GM21619 (cell line): ENCODE data around the gene CXCR4.

ENCODE experiments used
- ATAC-seq: cut with Tn5 transposase; IDR thresholded peaks from one replicate; pipeline ENCODE4 v1.9.1; 2021; ENCODE audit not compliant: unreplicated experiment

CXCR4 gene

DNA sequence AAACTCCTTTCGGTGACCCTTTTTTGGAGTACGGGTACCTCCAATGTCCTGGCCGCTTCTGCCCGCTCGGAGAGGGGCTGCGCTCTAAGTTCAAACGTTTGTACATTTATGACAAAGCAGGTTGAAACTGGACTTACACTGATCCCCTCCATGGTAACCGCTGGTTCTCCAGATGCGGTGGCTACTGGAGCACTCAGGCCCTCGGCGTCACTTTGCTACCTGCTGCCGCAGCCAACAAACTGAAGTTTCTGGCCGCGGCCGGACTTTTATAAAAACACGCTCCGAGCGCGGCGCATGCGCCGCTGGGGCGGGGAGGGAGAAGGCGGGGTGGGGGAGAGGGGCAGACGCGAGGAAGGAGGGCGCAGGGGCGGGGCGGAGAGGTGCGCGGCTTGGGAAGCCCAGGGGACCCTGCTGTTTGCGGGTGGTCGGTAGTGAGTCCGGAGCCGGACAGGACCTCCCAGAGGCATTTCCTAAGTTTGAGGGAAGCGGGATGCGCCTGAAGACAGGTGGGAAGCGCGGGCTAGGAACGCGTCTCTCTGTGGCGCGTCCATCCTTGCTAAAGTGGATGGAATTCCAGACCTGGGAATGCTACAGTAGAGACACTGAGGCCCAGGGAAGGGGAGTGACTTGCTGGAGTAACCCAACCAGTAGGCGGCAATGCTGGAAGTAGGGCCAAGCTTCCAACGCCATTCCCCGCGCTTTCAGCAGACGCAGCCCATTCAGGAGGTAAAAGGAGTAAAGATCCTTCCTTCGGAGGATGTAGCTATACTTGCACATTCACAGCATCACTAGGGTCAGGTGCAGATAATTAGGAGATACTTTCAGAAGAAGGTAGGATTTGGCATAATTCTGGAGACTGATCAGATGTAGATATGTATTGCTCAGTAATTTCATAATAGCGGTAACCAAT, at the start of gene CXCR4:
TSS of gene CXCR4 (minus strand) at position 241 of the 910 bp plus-strand sequence. CDS start at position 152, 89 bp downstream.
- peak; percentile 29 for ATAC-seq

GRCh38 chr2:136164280-136164776, 46.4 kb upstream of the CXCR4 start:
- no peak for ATAC-seq

DNA sequence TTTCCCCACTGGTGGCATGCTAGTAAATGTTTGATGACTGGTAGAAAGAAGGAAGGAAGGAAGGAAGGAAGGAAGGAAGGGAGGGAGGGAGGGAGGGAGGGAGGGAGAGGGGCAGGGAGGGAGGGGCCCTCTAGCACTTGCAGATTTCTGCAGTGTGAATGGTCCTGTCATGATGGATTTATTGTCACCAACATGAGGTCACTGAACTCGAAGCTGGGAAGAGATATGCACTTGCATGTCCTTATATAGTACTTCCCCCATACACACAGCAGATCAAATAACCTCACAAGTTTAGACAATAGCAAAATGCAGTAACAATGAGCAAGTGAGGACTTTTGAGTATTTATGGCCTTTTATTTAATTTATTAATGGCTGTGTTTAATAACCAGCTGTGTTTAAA, 44.5 kb upstream of the CXCR4 start:
- no peak for ATAC-seq

DNA sequence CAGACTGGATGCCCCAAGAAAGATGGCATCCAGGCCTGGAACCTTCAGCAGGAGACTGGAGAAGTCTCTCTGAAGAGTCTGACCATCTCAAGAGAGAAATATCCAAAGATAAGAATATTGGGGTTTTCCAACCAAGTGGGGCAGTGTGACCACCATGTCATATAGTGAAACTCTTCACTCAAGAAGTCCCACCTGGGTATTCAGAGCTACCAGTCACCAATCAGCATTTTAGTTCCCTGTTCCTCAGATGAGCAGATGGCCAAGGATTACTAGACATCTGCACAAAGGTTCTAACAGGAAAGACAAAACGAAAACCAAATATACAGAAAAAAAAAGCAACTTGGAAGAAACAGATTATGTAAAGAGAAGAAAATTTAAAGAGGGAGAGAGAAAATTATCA, 38.5 kb upstream of the CXCR4 start:
- no peak for ATAC-seq

DNA sequence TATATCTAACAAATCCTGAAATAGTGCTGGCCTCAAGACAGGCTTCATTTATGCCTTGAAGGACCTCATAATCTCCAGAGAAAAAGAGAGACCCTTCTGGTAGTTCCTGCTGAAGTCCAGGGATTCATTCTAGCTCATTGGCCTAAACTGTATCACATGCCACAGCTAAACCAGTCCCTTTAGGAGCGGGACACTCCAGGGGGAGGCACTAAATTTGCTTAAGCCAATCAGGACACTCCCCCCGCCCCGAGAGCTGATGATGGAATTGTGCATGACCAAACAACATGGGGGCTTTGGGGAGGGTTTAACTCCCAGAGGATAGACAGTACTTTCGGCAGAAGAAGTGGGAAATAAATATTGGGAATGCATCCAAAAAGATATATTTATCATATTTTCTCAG, 36.4 kb upstream of the CXCR4 start:
- ATAC-seq: no peak

- no peak for ATAC-seq
Measured at GRCh38 chr2:136151021-136151971, 33.3 kb upstream of the CXCR4 start.

DNA sequence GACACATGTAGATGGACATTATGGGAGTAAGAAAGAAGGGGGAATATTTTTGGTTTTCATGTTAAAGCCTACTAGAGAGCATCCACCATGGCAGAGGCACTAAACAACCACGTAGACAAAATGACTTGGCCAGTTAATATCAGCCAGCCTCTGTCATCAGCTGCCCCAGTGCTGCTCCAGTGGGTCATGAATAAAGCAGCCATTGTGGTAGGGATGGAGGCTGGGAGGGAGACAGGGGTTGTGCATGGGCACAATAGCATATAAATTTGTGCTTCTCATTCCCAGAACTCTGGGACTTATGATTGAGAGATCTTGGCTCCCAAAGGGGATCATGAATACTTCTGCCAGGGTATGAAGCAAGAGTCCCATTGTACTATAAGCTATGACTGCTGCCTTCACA, 31.1 kb upstream of the CXCR4 start:
- no peak for ATAC-seq

GRCh38 chr2:136146564-136146963, 28.6 kb upstream of the CXCR4 start:
- ATAC-seq: no peak

DNA sequence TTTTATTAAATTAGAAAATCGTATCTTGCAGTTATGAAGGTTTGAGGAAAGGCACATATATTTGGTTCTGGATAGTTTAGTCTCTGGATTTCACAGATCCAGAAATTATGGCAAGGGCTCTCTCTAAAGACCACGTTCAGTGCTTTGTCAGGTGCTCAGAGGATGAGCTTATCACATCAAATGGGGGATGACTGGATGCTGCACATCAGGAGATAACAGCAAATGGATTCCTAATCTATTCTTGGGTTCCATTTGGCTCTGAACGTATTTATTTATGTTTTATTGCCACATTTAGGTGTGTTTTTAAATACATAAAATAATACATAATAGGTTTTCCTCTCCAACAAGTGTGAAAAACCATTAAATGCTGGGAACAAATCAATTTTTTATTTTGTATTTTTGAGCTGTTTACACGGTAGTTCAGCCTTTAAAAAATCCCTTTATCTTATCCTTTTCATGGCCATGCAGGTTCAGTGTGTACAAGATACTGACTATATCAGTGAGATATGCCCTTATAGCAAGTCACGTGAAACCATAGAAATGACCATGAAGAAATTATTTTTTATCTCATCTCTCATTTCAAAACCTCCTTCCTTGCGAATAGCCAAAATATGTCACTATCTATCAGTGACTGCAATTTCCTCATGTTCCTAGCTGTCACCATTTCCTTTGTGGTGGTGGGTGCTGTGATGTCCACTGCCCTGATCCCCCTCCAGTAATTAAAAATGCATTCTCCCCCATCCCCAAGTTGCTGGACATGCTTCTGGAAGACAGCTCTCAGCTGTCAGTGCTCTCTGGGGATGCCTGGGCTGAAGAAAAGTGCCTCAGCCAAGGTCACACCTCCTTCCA, 25.9 kb upstream of the CXCR4 start:
- ATAC-seq: no peak

GRCh38 chr2:136141510-136142149, 23.7 kb upstream of the CXCR4 start:
- no peak for ATAC-seq

DNA sequence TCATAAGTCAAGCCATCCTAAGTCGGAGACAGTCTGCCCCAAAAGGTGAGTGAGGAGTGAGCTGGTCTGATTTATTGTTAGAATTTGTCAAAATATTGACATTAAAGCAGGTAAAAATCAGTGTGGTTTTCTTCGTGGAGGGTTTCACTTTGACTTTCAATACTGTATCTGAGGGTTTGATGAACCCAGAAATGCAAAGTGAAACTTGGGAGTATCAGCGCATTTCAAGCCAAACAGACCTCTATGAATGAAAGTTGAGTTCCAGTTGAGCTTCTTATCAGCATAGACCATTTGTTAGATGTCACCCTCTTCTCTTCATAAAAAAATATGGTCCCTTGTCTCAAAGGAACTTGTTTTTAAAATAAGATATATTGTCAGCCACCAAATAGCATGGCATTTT, 21.7 kb upstream of the CXCR4 start:
- no peak for ATAC-seq

DNA sequence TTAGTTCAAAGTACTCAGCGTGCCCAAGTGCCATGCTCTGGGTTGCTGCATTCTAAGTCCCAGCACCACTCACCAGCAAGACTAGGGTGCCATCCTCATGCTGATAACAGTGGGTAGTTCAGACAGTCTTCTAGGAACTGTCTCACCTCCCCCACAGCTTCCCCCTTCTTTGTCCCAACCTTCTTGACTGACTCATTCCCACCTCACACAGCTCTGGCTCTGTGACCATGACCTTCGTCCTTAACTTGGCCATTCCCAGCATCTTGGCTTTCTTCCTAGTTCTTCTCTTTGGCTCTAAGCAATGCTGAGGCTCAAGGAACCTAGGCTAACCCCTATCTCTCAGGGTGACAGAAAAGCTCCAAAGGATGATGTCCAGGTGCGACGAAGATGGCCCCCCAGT, 20.0 kb upstream of the CXCR4 start:
- ATAC-seq: no peak

- ATAC-seq: no peak
Measured at GRCh38 chr2:136136931-136137330, 19.0 kb upstream of the CXCR4 start.

DNA sequence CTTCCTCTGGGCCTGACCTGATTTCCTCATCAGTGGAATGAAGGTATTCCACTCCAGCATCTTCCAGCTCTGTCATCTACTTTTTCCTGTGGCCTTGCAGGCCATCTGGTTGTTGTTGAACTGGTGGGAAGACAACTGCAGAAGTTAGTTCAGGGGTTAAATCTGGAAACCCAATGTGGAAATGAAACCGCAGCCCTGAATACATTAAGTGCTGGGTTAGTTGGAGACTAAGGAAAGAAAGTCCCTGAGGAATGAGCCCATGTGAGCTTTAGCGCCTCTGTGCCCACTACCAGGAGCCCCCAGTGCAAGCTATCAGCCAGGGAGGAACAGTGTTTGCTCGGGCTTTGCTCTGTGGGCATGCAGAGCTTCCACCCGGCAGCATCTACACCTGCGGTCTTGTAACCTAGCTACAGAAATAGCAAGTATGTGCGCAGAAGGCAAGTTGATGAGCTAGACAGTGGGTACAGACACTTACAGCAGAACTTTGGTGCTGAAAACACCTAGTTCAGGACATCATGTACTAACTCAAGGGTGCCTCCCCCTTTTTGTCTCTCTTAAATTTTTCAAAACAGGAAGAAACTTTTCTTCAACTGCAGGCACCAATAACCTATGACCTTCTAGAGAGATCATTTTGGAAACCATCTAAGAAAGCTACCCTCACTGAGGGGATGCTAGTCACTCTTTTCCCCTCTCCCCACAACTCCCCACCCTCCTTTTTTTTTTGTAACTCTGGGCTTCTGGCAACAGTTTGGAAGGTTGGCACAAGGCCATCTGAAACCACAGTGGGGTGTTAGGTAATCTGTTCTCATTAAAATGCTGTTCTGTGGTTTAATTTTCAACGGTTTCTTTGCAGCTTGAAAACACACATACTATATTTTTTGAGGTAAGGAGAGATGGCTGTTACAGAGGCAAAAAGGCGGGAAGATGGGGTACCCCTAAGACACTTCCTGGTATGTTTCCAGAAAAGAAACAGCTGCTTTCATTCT, 18.3 kb upstream of the CXCR4 start:
- ATAC-seq: peak; percentile 34

DNA sequence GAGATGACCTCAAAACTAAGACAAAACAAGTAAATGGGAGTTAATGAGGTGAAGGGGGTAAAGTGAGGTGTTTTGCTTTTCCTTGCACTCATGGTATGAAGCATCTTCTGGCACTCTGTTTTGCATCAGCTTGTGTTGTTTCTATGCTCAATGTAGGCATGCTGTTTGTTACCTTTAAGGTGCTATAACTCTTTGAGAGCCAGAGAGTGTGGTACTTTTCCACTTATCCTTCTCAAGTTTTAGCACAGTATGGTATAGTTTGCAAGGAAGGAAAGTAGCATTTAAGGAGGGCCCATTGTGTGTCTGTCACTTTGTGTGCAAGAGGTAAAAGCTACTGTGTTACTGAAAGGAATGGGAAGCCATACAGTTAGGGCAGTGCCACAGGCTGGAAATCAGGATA, 17.5 kb upstream of the CXCR4 start:
- ATAC-seq: no peak

DNA sequence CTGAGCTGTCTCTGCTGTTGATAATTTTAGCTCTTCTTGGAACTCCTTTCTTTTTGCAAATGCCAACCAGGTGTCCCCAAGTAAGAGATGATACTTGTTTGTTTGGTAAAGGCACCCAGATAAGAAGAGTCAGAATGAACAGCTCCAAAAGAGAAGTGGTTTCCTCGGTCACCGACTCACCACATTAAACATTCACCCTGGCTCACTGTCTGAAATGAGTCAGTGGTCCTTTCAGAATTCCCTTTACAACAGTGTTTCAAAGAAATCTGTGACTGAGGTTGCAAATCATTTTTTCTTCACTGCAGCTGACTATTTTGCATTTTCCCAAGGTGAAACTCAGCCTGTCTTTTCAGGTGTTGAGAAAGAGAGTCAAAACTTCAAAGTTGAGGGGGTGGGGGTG, 16.2 kb upstream of the CXCR4 start:
- ATAC-seq: peak; percentile 19

- ATAC-seq: no peak
Measured at GRCh38 chr2:136133586-136133985, 15.6 kb upstream of the CXCR4 start.

DNA sequence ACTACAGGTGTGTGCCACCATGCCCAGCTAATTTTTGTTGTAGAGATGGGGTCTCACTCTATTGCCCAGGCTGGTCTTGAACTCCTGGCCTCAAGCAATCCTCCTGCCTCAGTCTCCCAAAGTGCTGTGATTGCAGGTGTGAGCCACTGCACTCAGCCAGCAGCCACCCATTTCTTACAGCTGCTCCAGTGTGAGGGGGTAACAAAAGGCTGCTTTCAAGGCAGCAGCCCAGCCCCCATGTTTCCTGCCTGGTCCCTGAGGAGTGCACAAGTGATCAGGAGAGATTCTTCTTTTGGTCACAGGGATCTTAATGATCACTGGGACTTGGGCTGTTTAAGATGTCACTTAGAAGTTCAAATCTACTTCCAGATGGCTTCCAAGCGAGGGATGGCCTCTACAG, 15.2 kb upstream of the CXCR4 start:
- no peak for ATAC-seq

DNA sequence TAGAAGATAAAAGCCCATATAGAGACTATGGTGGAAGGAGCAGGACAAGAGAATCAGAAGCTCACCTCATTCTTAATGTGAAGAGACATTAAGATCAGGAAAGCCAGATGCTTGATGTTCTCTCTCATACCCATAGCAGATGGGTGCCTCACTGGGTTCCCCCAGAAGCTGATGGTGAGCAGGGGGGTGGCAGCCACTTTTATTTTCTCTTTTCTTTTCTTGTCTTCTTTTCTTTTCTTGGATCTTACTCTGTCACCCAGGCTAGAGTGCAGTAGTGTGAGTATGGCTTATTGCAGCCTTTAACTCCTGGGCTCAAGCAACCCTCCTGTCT, 14.8 kb upstream of the CXCR4 start:
- no peak for ATAC-seq
